Umbilical cord (tissue), 2 donors: ENCODE data around the gene CIC. TPM values are rescaled to one million over a fixed set of nuclear protein-coding genes. Genes with fewer than 3 reads are reported as not detected.
"Not testable (repeated sequence)": the region's sequence is repeated elsewhere in the genome, so short reads cannot be mapped to it uniquely, and the experiment has no call there.

Experiments
- DNase-seq: peaks from one replicate; pipeline ENCODE4 v3.0.0-alpha.2; 2015; ENCODE audit warnings: low spot score
- total RNA-seq: library from RNA; depleted of rRNA; stranded (reverse); fragments of >200 nt; gene quantifications from one replicate; pipeline ENCODE4 v1.2.3, GENCODE V29; 2014; ENCODE audit warnings: low replicate concordance; ENCODE audit not compliant: insufficient read depth

Gene CIC
- total RNA-seq, 1 donor from 2014 or later, result 10.4 TPM

GRCh38 chr19:42254850-42255765 lies 13.9 kb upstream of the CIC start, which contains the start of gene ERF:
TSS of gene ERF (minus strand) at chr19:42255128. CDS start at chr19:42254999, 129 bp downstream.
- DNase-seq, result peak; percentile 93

- peak; percentile 81 for DNase-seq
These were observed 13.0 kb upstream of the CIC start for GRCh38 chr19:42255766-42256745.

GRCh38 chr19:42257842-42258241 lies 11.2 kb upstream of the CIC start:
- not testable (repeated sequence) for DNase-seq

- DNase-seq, result no peak
These were observed 7.3 kb upstream of the CIC start for GRCh38 chr19:42261763-42262162.

GRCh38 chr19:42266105-42266504 lies 2.9 kb upstream of the CIC start:
- not testable (repeated sequence) for DNase-seq

- not testable (repeated sequence) for DNase-seq
These were observed 2.0 kb upstream of the CIC start for GRCh38 chr19:42266928-42267603.

- DNase-seq, result no peak
These were observed 1.4 kb upstream of the CIC start for GRCh38 chr19:42267644-42268141.

- DNase-seq, result peak; percentile 100
These were observed 829 bp upstream of the CIC start for GRCh38 chr19:42268142-42268703.

- peak; percentile 25 for DNase-seq
These were observed 660 bp downstream of the CIC start for GRCh38 chr19:42269478-42270345.

- DNase-seq, result peak; percentile 68
These were observed 1.4 kb downstream of the CIC start for GRCh38 chr19:42270346-42271044.

GRCh38 chr19:42271045-42271419 lies 2.0 kb downstream of the CIC start:
- no peak for DNase-seq

GRCh38 chr19:42271861-42272534 lies 2.9 kb downstream of the CIC start:
- DNase-seq, result no peak

- no peak for DNase-seq
These were observed 3.5 kb downstream of the CIC start for GRCh38 chr19:42272535-42272897.

GRCh38 chr19:42272989-42273406 lies 3.9 kb downstream of the CIC start:
- no peak for DNase-seq

GRCh38 chr19:42273407-42274064 lies 4.5 kb downstream of the CIC start:
- DNase-seq, result no peak

GRCh38 chr19:42274065-42274682 lies 5.1 kb downstream of the CIC start:
- no peak for DNase-seq

- no peak for DNase-seq
These were observed 6.1 kb downstream of the CIC start for GRCh38 chr19:42275103-42275502.

GRCh38 chr19:42275517-42275916 lies 6.5 kb downstream of the CIC start:
- no peak for DNase-seq
